Lower leg skin (tissue), 4 donors: Measurements from ENCODE around the gene CLEC18C. TPM values are rescaled to one million over a fixed set of nuclear protein-coding genes. Genes with fewer than 3 reads are reported as not detected.
"Not testable (repeated sequence)": the region's sequence is repeated elsewhere in the genome, so short reads cannot be mapped to it uniquely, and the experiment has no call there.

Source experiments
- DNase-seq, 2 donors: peaks; one replicate each; pipeline ENCODE4 v3.0.0-alpha.2; 2019; ENCODE audit warnings: low spot score in 2 of 2
- H3K4me3 ChIP-seq: fragments of 200-600 bp; sonication (generic); 2 replicates; pipeline ENCODE4 v1.5.1; 2017; ENCODE audit warnings: mild to moderate bottlenecking, low read depth; ENCODE audit not compliant: poor library complexity, severe bottlenecking
- WGBS, 2 donors: methylation state at CpG; one replicate each; pipeline ENCODE4 v1.1.5; 2018; 5-methylcytosine and 5-hydroxymethylcytosine counted together
- intact Hi-C: fragments of 100-400 bp; cut with DNase I; formaldehyde crosslinking; loops from one replicate; pipeline ENCODE4 v1.15.0; 2023; ENCODE audit warnings: low total_unique reads
- total RNA-seq, 4 donors: library from RNA; depleted of rRNA; stranded (reverse); fragments of >200 nt; gene quantifications; one replicate each; pipeline ENCODE4 v1.1.0, GENCODE V29; 2016

Gene CLEC18C
- total RNA-seq, 4 donors from 2014 or later, result 0.34 TPM; not detected in 3

GRCh38 chr16:70231831-70232230 lies 58.2 kb downstream of the CLEC18C start:
- DNase-seq, H3K4me3 ChIP-seq, intact Hi-C loops: not testable (repeated sequence)
- WGBS, 2 donors, result 75 to 86% methylated on average over 3 of the region's 3 CpGs

Other genes with a start within 250 kb of the CLEC18C start
- 1 to 10 TPM in 1 of 4 donors, under 1 TPM in 3; 0.12 to 1.2 (median 0.39) TPM for gene CLEC18A, start 222.5 kb upstream of the CLEC18C start, total RNA-seq
- 10 to 100 TPM; 14.2 to 30.3 (median 29.1) TPM for gene PDPR, start 59.5 kb upstream of the CLEC18C start, total RNA-seq
- 10 to 100 TPM; 23.9 to 38.5 (median 31.8) TPM for gene EXOSC6, start 78.2 kb downstream of the CLEC18C start, total RNA-seq
- 10 to 100 TPM; 32.6 to 47.3 (median 40.6) TPM for gene AARS1, start 115.7 kb downstream of the CLEC18C start, total RNA-seq
- 10 to 100 TPM; 36.9 to 53.3 (median 48.2) TPM for gene DDX19B, start 125.4 kb downstream of the CLEC18C start, total RNA-seq
- gene DDX19A, start 173.1 kb downstream of the CLEC18C start, total RNA-seq, result 10 to 100 TPM; 35.6 to 50.0 (median 38.4) TPM